Measurements from ENCODE around the gene PPP6C. TPM values are rescaled to one million over a fixed set of nuclear protein-coding genes. Genes with fewer than 3 reads are reported as not detected.
"Not testable (repeated sequence)": the region's sequence is repeated elsewhere in the genome, so short reads cannot be mapped to it uniquely, and the experiment has no call there.

PPP6C gene
- total RNA-seq = 16.7 and 26.4 TPM in 2 replicates

DNA sequence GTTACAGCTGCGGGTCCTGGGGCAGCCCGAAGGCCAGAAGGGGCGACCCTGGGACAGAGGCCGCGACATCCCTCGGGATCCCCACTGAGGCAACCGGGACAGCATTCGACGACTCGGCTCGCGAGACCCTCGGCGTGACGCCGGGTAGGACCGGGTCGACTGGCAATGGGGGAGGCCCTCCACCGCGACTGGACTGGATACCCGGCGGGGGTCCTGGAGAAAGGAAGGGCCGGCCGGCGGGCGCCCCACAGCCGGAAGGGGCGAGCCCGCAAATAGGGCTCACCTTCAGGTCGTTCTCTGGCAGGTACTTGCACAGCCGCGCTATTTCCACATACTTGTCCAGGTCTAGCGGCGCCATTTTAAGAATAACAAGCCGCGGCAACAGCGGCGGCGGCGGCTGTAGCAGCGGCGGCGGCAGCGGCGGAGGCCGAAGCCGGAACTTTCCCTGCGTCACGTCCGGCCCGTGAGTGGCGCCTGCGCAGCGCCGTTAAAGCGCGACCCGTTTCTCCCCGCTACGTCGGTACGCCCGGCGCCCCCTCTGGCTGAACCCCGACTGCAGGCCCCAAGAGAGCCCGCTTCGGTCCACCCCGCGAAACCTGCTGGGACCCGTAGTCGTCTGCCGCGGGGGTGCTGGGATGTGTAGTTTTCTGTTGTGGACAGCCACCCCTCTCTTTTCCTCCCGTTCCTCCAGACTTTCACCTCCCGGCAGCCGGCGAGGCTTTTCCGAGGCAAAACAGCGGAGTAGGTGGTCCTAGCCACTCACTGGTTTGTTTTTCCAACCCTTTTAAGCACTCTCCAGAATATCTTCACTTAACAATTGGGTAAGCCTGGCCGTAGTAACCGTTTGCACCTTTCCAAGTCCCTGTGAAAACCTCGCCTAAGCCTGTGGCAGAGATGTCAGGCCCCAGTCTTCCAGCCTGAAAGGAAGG, at the start of gene PPP6C:
Gene PPP6C (minus strand): TSS at position 443 of the 929 bp plus-strand sequence. CDS start 85 bp downstream, at position 358.
- peak; percentile 86 for DNase-seq (ENCODE audit: low read depth)

DNA sequence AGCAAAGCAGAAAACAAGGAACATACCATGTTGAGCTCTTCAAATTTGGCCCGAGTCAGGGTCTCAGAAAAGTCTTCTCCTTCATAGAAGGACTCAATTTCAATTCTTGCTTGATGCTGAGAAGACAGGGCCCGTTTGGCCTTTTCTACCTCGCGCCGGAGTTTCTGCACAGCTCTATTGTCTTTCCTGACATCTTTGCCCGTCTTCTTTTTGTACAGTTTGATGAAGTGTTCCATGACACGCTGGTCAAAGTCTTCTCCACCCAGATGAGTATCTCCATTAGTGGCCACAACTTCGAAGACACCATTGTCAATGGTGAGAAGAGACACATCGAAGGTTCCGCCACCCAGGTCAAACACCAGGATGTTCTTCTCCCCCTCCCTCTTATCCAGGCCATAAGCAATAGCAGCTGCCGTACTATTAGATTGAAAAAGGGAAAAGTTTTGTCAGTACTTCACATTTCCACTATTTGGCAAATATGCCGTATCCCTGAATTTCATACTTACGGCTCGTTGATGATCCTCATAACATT, 49.4 kb upstream of the PPP6C start:
- DNase-seq (ENCODE audit: low read depth) = no peak

DNA sequence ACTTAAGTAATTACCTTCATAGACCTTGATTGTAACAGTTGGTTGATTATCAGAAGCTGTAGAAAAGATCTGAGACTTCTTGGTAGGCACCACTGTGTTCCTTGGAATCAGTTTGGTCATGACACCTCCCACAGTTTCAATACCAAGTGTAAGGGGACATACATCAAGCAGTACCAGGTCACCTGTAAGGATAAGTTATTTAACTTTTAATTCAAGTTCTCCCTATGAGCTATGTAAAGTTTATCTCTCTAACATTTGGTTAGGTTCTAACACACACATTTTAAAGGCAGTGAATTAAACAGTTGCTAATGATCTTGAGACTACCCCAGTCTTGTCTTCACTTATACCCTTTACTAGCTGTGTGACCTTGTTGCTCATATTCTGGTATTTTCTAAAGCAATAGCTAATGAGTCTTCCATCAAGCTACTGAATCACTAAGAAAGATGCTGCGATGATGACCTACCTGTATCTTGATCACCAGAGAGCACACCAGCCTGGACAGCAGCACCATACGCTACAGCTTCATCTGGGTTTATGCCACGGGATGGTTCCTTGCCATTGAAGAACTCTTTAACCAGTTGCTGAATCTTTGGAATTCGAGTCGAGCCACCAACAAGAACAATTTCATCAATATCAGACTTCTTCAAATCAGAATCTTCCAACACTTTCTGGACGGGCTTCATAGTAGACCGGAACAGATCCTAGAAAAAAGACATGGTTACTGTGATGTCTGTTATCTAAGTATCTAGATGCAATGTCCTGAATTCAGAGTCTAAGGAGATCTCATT, 48.7 kb upstream of the PPP6C start:
- DNase-seq (ENCODE audit: low read depth) = no peak

DNA sequence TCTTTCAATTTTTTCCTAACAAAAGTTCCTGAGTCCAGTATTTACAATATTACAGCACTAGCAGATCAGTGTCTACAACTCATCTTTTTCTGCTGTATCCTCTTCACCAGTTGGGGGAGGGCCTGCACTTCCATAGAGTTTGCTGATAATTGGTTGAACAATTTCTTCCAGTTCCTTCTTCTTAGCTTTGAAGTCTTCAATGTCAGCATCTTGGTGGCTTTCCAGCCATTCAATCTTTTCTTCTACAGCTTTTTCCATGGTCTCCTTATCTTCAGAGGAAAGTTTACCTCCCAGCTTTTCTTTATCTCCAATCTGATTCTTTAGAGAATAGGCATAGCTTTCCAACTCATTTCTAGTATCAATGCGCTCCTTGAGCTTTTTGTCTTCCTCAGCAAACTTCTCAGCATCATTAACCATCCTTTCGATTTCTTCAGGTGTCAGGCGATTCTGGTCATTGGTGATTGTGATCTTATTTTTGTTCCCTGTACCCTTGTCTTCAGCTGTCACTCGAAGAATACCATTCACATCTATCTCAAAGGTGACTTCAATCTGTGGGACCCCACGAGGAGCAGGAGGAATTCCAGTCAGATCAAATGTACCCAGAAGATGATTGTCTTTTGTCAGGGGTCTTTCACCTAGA, 47.0 kb upstream of the PPP6C start:
- not testable (repeated sequence) for DNase-seq (ENCODE audit: low read depth)

DNA sequence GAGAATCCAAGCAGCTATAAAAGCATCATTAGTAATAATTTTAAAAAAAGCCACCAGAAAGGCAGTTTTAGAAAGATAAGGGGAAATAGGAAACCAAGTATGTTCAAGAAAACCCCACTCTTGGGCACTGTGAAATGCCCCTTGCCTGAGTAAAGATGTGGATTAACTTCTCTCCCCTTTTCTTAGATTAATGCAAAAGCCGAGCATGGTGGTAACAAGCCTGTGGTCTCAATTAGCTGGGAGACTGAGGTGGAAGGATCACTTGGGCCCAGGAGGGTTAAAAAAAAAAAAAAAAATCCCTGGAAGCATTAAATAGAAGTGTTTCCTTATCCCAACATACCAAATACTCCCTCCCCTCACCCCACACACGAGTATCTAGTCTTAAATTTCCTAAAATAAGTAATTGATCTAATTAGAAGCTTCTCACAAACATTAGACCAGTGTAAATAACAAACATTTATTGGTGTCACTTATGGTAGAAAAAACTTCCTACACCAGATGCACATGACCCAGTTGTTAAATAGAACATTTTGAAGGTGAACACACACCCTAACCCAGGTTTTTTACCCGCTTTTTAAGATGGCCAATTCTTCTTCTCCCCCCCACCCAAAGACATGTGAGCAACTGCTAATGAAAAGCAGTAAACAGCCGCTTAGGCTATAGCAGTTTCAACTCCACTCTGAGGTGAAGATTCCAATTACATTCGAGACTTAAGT, 46.4 kb upstream of the PPP6C start:
- DNase-seq (ENCODE audit: low read depth) = no peak

DNA sequence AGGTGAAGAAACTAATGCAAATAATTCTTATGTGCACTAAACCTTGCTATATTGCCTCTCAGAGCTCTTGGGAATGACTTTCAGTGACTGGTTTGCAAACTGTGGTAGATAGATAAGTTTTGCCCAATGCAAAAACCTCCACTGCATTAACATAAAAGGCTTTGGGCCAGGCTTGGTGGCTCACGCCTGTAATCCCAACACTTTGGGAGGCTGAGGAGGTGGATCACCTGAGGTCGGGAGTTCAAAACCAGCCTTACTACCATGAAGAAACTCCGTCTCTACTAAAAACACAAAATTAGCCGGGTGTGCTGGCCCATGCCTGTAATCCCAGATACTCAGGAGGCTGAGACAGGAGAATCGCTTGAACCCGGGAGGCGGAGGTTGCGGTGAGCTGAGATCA, 44.5 kb upstream of the PPP6C start:
- not testable (repeated sequence) for DNase-seq (ENCODE audit: low read depth)

DNA sequence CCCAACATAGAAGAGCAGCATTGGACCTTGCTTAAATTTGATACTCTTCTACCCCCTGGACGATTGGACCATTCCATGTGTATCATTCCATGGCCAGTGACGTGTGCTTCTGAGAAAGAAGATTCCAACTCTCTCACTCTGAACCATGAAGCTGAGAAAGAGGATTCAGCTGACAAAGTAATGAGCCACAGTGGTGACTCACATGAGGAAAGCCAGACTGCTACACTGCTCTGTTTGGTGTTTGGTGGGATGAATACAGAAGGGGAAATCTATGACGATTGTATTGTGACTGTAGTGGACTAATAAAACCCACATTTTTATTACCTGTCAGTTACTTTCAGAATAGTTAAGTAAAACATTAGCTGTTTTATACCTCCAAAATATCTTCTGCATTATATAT, 44.1 kb upstream of the PPP6C start:
- DNase-seq (ENCODE audit: low read depth) = peak; percentile 97

DNA sequence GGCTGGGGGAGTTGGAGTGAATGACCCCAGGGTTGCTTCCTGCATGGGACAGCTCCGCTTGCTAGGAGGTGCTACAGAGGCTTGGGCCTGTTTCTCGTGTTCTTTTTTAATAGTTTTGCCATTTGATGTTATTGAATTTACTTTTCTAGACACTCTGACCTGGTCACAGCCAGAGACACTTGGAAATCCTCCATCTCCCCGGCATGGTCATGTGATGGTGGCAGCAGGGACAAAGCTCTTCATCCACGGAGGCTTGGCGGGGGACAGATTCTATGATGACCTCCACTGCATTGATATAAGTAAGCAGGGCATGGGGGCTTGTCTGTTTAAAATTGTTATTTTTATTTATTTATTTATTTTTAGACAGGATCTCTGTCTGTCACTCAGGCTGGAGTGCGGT, 38.2 kb upstream of the PPP6C start:
- no peak for DNase-seq (ENCODE audit: low read depth)

DNA sequence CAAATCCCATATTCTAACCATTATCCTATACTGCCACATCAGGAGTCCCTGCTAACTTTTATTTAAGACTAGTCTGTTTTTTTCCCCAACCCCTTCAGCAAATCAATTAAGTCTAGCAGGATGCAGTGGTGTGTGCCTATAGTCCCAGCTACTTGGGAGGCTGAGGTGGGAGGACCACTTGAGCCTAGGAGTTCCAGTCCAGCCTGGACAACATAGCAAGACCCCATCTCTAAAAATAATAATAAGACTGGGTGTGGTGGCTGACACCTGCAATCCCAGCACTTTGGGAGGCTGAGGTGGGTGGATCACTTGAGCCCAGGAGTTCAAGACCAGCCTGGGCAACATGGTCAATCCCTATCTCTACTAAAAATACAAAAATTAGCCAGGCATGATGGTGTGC, 35.3 kb upstream of the PPP6C start:
- DNase-seq (ENCODE audit: low read depth) = not testable (repeated sequence)

DNA sequence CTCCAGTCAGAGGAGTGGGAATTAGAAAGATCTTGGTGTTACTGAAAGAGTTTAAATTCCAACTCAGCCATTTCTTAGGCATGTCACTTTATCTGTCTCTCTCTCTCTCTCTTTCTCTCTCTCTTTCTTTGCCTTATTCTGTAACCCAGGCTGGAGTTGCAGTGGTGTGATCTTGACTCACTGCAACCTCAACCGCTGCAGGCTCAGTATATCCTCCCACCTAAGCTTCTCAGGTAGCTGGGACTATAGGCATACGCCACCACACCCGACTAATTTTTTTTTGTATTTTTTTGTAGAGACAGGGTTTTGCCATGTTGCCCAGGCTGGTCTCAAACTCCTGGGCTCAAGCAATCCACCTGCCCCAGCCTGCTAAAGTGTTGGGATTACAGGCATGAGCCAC, 29.0 kb upstream of the PPP6C start:
- no peak for DNase-seq (ENCODE audit: low read depth)

DNA sequence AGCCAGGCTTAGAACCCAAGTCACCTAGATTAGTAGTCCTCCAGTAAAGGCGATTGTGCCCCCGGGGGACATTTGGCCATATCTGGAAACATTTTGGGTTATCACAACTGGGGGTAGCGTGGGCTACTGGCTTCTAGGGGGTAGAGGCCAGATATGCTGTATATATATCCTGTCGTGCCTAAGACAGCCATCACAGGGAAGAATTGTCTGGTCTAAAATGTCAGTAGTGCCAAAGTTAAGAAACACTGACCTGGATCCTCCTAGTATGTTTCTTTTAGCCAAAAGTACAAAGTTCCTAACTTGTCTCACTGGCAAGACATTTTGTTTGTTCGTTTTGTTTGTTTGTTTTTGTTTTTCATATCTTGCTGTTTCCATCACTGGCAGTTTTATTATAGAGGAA, 24.6 kb upstream of the PPP6C start:
- DNase-seq (ENCODE audit: low read depth) = no peak

DNA sequence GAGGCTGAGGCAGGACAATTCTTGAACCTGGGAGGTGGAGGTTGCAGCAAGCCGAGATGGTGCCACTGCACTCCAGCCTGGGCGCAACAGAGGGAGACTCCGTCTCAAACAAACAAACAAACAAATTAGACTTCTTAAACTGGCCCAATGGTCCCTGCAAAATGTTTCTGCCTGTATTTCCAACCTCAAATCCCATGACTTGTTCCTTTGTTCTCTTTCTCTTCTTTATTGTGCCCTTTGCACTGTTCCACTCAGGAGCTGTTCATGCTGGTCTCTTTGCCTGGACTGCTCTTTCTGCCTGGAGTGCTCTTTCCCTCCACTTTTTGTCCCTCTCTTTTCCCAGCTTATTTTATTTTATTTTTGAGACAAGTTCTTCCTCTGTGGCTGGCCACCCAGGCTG, 14.9 kb upstream of the PPP6C start:
- no peak for DNase-seq (ENCODE audit: low read depth)

DNA sequence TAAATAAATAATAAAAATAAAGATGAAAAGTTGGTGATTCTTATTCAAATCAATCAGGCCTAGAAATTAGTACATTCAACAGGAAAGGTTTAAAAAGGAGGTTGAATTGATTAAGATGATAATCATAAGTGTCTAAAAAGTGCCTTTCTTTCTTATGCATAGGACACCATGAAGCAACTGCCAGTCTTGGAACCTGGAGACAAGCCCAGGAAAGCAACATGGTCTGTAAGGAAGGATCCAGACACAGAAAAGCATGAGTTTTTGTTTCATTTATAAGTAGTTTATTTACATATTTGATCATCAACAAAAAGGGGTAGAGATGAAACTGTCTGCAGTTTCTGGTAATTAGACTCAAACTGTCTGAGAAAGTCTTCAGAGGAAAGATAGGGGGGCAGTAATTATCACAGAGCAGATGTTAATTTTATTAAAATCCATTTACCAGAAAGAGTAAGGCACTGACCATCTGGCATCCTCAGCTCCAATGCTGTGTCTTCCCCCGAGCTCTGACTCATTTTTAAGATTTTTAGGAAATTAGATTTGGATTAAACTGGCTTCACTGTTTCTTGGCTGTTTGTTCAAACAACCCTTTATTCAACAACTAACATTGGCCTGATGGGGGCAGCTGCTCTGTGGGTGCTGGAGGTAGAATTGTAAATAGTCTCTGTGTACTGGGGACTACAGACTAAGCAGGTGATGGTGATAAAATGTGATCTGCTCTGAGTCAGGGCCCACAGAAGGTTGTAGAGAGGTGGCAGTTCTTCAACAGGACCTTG, 13.4 kb upstream of the PPP6C start:
- peak; percentile 2 for DNase-seq (ENCODE audit: low read depth)

DNA sequence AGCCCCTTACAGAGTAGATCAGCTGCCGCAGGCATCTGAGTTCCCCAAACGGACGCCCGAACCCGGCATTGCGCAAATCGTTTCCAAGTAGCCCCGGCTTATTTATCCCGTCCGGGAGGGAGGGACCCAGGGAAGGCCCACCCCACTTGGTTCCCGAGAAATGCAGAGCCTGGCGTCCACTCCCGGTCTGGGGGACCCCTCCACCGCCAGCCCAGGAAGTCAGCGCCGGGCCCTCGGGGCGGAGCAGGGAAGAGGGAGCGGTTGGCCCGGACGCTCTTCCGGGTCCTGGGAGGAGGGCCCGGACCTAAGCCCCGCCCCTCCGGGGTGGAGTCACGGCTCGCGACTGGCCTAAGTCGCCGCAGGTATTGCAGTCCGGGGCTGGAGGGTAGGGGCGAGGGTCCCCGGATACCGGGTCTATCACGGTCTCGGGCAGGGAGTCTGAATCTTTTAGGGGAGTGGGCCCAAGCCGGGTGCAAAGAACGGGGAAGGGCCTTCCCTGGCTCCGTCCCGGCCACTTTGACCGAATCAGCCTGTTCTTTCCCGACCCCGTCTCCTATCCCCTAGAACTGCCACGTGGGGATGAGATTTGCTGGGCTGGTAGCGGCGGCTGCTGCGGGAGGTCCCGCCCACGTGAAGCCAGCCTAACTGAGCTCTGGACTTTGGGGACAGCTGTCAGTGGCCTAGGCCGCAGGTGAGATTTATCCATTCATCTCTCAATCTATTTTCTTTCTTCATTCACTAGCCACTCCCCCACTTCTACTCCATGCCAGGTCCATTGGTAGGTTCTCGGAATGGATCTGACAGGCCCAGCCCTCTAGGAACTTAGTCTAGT, 10.8 kb upstream of the PPP6C start, which contains the start of gene RABEPK:
Gene RABEPK (plus strand): TSS at position 327 of the 832 bp plus-strand sequence. CDS start 2,472 bp downstream, outside the sequence.
- peak; percentile 83 for DNase-seq (ENCODE audit: low read depth)

DNA sequence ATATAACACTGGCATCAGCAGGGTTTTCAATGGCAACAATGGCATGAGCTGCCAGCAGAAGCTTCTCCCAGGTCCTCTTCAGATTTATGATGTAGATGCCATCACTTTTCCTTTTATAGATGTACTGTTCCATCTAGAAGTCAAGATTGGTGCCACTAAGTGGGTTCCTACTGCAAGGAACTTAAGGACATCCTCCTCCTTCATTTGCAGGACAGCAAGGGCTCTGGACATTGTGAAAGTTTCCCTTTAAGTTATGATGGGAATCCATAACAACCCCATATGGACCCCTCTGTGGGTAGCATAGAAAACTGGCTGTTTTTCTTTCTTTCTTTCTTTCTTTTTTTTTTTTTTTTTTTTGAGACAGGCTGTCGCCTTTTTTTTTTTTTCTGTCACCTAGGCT, 6.0 kb upstream of the PPP6C start:
- DNase-seq (ENCODE audit: low read depth) = not testable (repeated sequence)

DNA sequence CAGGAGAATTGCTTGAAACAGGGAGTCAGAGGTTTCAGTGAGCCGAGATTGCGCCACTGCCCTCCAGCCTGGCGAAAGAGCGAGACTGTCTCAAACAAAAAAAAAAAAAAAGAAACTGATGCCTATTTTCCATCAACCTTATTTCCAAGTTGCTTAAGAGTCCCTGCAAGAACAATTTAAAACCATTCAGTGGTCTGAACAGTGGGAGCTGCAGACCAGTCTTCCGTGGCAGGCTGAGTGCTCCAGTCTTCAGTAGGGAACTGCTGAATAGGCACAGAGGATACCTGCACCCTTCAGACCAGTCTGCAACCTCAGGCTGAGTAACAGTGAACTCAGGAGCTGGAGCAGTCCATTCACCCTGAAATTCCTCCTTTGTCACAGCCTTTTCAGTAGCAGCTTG, 4.9 kb upstream of the PPP6C start:
- peak; percentile 18 for DNase-seq (ENCODE audit: low read depth)

DNA sequence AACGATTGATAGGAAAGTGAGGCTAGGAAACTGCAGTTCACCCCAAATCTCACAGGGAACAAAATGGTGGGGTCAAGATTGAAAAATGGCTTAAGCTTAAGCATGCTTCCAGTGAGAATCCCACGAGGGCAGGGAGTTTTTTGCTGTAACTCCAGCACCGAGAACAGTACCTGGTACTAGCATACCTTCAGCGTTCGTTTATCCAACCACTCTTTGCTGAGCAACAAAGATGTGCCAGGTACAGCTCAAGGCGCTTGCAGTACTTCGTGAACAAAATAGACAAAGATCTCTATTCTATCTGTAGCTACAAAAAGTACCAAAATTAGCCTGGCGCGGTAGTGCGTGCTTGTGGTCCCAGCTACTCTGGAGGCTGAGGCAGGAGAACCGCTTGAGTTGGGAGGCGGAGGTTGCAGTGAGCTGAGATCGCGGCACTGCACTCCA, 778 bp upstream of the PPP6C start:
- peak; percentile 16 for DNase-seq (ENCODE audit: low read depth)

DNA sequence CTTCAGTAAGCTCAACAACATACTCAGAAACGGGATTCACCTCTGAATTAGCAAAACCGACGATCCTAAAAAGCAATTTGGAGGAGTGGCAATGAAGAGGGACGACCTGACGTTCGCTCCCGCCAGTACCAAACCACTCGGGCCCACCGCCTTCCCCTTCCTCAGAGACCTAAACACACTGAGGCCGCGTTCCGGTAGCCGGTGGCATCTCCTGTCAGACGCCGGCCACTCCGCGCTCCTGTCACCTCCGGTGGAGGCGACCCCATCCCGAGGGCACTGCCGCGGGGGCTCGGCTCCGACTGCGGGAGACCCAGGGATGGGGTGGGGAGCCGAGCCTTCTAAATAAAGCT, 617 bp downstream of the PPP6C start:
- DNase-seq (ENCODE audit: low read depth) = no peak

DNA sequence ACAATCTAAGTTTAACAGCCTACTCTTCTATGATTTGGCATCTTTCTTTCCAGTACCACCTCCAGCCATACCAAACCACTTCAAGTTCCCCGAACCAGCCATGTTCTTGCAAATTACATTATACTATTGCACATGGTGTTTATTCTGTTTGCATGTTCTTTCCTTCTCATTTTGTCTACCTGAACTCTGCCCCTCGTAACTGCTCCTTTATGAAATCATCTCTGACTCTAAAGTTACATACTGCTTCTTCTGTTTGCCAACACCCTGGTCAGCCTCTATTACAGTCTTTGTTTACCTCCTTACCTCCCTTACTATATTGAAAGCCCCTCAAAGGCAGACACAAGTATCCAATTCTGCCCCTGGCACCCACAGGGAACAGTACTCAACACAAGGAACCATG, 6.0 kb downstream of the PPP6C start:
- DNase-seq (ENCODE audit: low read depth) = no peak

DNA sequence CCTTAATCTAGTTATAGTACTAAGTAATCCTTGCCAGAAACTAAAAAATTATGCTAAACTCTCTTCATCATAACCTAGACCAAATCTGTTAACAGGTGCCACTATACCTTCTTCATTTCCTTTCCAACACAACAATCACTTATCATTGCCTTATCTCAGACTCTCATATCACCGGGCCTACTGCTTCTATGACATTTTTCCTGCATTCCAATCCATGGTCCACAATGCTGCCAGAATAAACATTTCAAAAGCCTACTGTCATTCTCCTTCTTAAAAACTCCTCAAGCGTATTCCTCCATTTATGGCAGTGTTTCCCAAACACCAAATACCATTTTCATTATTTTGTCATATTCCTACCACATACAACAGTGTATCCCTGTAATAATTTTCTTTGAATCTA, 6.5 kb downstream of the PPP6C start:
- no peak for DNase-seq (ENCODE audit: low read depth)
